ENCODE measurements around the gene LIX1L. TPM values are rescaled to one million over a fixed set of nuclear protein-coding genes. Genes with fewer than 3 reads are reported as not detected.

Gene LIX1L
- total and polyA plus RNA-seq, 2 of the 13 experiments (the other 11 are each of a cell fraction or from before 2014, with no cell fraction given) = 8.1 to 24.9 TPM

DNA sequence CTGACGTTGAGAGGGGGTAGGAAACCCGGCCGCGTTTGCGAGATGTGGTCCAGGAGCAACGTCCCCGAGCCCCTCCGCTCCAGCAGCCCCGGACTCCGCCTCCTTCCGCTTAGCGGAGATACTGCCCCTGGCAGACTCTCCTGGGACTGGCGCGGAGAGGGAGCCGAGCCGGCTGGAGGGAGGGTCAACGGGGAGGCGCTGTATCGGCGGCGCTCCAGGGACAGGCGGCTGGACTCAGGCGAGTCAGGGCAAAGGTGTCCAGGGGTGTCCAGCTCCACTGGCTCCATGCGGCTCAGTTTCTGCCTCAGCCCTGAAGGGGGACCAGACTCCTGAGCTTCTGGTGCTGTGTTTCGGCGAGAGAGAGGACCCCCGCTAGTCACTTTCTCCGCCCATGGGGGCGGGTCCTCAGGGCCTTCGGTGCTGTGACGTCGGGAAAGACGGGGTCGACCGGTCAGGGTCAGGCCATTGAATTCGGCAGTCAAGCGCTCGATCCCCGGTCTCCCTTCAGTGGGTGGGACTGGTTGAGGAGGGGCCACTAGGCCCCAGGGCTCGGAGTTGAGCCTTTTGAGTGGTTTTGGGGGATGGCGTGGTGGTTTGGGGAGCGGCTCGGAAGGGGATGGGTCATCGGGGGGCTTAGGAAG, 2.8 kb upstream of the LIX1L start (continued):
- TF ChIP-seq SMYD3 (CRISPR knock-in tag; IDR thresholded peaks at IDR 0.05) (no peak), FOXA3 (CRISPR knock-in tag; IDR thresholded peaks at IDR 0.05) (peak; percentile 31), JUN (CRISPR knock-in tag; IDR thresholded peaks at IDR 0.05) (no peak), AHR (CRISPR knock-in tag; IDR thresholded peaks at IDR 0.05) (no peak), ZNF44 (CRISPR knock-in tag; IDR thresholded peaks at IDR 0.05) (no peak), ZNF205 (CRISPR knock-in tag; IDR thresholded peaks at IDR 0.05) (no peak), NFKB2 (CRISPR knock-in tag; IDR thresholded peaks at IDR 0.05; ENCODE audit: borderline replicate concordance) (peak; percentile 37; the same call in 1 of the 2 replicates), ZNF713 (CRISPR knock-in tag; IDR thresholded peaks at IDR 0.05) (no peak), GATA4 (IDR thresholded peaks at IDR 0.05; ENCODE audit: borderline replicate concordance, low read depth) (peak; percentile 44; the same call in 1 of the 2 replicates), SMAD9 (CRISPR knock-in tag; IDR thresholded peaks at IDR 0.05) (no peak), JUNB (CRISPR knock-in tag; IDR thresholded peaks at IDR 0.05; ENCODE audit: borderline replicate concordance) (no peak)
- TF ChIP-seq, protein P1, sequence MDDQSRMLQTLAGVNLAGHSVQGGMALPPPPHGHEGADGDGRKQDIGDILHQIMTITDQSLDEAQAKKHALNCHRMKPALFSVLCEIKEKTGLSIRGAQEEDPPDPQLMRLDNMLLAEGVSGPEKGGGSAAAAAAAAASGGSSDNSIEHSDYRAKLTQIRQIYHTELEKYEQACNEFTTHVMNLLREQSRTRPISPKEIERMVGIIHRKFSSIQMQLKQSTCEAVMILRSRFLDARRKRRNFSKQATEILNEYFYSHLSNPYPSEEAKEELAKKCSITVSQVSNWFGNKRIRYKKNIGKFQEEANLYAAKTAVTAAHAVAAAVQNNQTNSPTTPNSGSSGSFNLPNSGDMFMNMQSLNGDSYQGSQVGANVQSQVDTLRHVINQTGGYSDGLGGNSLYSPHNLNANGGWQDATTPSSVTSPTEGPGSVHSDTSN (CRISPR knock-in tag; IDR thresholded peaks at IDR 0.05; ENCODE audit: borderline replicate concordance) = no peak
- TF ChIP-seq, protein P2, sequence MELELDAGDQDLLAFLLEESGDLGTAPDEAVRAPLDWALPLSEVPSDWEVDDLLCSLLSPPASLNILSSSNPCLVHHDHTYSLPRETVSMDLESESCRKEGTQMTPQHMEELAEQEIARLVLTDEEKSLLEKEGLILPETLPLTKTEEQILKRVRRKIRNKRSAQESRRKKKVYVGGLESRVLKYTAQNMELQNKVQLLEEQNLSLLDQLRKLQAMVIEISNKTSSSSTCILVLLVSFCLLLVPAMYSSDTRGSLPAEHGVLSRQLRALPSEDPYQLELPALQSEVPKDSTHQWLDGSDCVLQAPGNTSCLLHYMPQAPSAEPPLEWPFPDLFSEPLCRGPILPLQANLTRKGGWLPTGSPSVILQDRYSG (CRISPR knock-in tag; IDR thresholded peaks at IDR 0.05) = no peak
- TF ChIP-seq, protein P3, sequence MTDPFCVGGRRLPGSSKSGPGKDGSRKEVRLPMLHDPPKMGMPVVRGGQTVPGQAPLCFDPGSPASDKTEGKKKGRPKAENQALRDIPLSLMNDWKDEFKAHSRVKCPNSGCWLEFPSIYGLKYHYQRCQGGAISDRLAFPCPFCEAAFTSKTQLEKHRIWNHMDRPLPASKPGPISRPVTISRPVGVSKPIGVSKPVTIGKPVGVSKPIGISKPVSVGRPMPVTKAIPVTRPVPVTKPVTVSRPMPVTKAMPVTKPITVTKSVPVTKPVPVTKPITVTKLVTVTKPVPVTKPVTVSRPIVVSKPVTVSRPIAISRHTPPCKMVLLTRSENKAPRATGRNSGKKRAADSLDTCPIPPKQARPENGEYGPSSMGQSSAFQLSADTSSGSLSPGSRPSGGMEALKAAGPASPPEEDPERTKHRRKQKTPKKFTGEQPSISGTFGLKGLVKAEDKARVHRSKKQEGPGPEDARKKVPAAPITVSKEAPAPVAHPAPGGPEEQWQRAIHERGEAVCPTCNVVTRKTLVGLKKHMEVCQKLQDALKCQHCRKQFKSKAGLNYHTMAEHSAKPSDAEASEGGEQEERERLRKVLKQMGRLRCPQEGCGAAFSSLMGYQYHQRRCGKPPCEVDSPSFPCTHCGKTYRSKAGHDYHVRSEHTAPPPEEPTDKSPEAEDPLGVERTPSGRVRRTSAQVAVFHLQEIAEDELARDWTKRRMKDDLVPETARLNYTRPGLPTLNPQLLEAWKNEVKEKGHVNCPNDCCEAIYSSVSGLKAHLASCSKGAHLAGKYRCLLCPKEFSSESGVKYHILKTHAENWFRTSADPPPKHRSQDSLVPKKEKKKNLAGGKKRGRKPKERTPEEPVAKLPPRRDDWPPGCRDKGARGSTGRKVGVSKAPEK (CRISPR knock-in tag; IDR thresholded peaks at IDR 0.05; ENCODE audit: borderline replicate concordance) = peak; percentile 79; the same call in 1 of the 2 replicates
- TF ChIP-seq, protein P4, sequence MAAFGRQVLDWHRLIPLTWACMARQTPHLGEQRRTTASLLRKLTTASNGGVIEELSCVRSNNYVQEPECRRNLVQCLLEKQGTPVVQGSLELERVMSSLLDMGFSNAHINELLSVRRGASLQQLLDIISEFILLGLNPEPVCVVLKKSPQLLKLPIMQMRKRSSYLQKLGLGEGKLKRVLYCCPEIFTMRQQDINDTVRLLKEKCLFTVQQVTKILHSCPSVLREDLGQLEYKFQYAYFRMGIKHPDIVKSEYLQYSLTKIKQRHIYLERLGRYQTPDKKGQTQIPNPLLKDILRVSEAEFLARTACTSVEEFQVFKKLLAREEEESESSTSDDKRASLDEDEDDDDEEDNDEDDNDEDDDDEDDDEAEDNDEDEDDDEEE (CRISPR knock-in tag; IDR thresholded peaks at IDR 0.05) = no peak
- TF ChIP-seq, protein P5, sequence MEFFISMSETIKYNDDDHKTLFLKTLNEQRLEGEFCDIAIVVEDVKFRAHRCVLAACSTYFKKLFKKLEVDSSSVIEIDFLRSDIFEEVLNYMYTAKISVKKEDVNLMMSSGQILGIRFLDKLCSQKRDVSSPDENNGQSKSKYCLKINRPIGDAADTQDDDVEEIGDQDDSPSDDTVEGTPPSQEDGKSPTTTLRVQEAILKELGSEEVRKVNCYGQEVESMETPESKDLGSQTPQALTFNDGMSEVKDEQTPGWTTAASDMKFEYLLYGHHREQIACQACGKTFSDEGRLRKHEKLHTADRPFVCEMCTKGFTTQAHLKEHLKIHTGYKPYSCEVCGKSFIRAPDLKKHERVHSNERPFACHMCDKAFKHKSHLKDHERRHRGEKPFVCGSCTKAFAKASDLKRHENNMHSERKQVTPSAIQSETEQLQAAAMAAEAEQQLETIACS (CRISPR knock-in tag; IDR thresholded peaks at IDR 0.05) = 0 out of 2 replicates have a peak, but pooled peaks have one; percentile 2
- TF ChIP-seq, protein P6, sequence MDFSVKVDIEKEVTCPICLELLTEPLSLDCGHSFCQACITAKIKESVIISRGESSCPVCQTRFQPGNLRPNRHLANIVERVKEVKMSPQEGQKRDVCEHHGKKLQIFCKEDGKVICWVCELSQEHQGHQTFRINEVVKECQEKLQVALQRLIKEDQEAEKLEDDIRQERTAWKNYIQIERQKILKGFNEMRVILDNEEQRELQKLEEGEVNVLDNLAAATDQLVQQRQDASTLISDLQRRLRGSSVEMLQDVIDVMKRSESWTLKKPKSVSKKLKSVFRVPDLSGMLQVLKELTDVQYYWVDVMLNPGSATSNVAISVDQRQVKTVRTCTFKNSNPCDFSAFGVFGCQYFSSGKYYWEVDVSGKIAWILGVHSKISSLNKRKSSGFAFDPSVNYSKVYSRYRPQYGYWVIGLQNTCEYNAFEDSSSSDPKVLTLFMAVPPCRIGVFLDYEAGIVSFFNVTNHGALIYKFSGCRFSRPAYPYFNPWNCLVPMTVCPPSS (IDR thresholded peaks at IDR 0.05) = no peak
- TF ChIP-seq, protein P7, sequence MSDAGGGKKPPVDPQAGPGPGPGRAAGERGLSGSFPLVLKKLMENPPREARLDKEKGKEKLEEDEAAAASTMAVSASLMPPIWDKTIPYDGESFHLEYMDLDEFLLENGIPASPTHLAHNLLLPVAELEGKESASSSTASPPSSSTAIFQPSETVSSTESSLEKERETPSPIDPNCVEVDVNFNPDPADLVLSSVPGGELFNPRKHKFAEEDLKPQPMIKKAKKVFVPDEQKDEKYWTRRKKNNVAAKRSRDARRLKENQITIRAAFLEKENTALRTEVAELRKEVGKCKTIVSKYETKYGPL (CRISPR knock-in tag; IDR thresholded peaks at IDR 0.05) = 0 out of 2 replicates have a peak, but pooled peaks have one; percentile 34

All from HepG2 (cell line).